Stomach smooth muscle (tissue), 2 donors: ENCODE measurements around the gene CENPF.
"Not testable (repeated sequence)": the region's sequence is repeated elsewhere in the genome, so short reads cannot be mapped to it uniquely, and the experiment has no call there.

Source experiments
- H3K27ac ChIP-seq: one replicate; pipeline ENCODE4 v1.7.0; 2013; ENCODE audit warnings: mild to moderate bottlenecking, low read length, inconsistent platforms
- H3K27me3 ChIP-seq, 2 donors: one replicate each; pipeline ENCODE4 v1.7.0; 2013; ENCODE audit warnings: low read length in 2 of 2; ENCODE audit not compliant: insufficient read depth in 2 of 2, control insufficient read depth in 1 of 2
- H3K36me3 ChIP-seq, 2 donors: one replicate each; pipeline ENCODE4 v1.7.0; 2013; ENCODE audit warnings: low read length in 2 of 2; ENCODE audit not compliant: control insufficient read depth in 2 of 2, insufficient read depth in 2 of 2
- H3K4me1 ChIP-seq: one replicate; pipeline ENCODE4 v1.7.0; 2013; ENCODE audit warnings: low read length; ENCODE audit not compliant: control insufficient read depth, insufficient read depth
- H3K4me3 ChIP-seq, 2 donors: one replicate each; pipeline ENCODE4 v1.7.0; 2013; ENCODE audit warnings: low read length in 2 of 2
- H3K9ac ChIP-seq, 2 donors: one replicate each; pipeline ENCODE4 v1.7.0; 2013; ENCODE audit warnings: low read length in 2 of 2, mild to moderate bottlenecking in 1 of 2
- H3K9me3 ChIP-seq, 2 donors: one replicate each; pipeline ENCODE4 v1.7.0; 2013; ENCODE audit warnings: low read length in 2 of 2; ENCODE audit not compliant: control insufficient read depth in 2 of 2
- donor health status: healthy.
- donor health status: Pancreatic carcinoma.

Gene CENPF

DNA sequence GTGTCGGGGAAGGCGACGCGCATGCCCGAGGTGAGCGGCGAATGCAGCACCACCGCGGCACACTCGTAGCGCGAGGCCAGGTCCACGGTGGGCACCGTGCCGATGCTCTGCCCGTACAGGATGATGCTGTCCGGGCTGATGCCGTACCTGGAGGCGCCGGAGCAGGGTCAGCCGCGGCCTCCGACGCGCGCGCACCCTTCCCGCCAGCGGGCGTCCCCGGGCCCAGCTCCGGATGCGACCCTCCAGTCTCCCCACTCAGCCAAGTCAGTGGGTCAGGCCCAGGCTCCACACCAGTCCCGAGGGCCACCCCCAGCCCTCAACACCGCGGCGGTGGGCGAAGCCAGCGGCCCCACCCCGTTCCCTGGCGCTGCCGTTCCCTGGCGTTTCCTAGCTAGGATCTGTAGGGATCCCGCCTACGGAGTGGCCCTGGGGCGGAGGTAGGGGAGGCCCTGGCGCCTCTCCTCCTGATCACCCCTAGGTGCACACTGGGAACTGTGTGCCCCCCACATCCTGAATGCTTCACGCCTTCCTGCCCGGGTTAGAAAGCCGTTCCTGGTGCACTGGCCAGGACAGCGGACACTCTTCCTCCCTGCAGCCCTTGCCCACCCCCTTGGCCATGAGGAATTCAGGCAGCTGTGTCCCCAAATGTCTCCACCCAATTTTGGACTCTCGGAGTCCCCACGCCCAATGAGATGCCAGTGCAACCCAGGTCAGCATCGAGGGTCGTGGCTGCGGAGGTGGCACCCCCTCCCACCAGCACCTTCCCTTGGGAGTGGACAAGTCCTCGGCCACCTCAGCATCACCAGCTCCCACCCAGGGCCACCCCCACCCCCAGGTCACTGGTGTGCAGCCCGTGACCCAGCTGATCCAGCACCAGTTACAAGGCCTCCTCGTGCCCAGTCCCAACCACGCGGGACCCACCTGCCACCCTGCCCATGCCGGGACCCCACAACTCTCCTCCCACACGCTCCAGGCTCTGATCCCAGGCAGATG lies 3.2 kb downstream of the CENPF start:
- H3K27ac ChIP-seq, H3K36me3 ChIP-seq, H3K9me3 ChIP-seq, H3K27me3 ChIP-seq, H3K4me1 ChIP-seq, H3K4me3 ChIP-seq, H3K9ac ChIP-seq: not testable (repeated sequence)

DNA sequence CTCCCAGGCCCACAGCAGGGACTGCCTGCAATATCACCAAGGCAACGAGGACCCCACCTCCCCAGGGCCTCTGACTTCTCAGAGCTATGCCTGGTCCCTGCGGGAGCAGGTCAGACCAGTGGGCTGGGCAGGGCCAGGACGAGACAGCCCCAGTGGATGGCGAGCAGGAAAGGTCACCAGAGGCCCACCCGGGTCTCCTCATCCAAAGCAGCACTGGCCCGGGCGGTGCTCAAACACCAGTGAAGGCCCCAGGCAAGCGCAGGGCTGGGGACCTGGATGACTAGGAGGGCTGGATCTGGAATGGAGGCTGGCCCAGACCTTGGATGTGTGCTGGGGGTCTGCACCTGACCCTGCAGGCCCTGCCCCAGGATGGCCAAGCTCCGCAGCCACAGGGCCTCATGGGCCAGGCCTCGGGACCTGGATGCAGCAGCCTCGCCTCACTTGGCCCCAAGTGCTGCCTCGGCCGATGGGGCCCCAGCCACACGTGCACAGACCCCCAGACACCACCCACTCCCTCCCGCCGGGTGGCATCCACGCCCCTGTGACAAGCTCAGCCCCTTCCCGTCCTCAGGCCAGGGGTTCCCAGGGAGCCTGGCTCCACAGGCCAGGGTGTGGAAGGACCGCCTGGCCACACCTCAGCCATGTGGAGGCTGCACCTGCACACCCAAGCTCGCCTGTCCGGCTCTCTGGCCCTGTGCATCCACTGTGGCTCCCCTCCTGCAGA lies 4.7 kb downstream of the CENPF start:
- not testable (repeated sequence) for H3K4me1 ChIP-seq, H3K4me3 ChIP-seq, H3K27me3 ChIP-seq, H3K36me3 ChIP-seq, H3K27ac ChIP-seq, H3K9me3 ChIP-seq, H3K9ac ChIP-seq

DNA sequence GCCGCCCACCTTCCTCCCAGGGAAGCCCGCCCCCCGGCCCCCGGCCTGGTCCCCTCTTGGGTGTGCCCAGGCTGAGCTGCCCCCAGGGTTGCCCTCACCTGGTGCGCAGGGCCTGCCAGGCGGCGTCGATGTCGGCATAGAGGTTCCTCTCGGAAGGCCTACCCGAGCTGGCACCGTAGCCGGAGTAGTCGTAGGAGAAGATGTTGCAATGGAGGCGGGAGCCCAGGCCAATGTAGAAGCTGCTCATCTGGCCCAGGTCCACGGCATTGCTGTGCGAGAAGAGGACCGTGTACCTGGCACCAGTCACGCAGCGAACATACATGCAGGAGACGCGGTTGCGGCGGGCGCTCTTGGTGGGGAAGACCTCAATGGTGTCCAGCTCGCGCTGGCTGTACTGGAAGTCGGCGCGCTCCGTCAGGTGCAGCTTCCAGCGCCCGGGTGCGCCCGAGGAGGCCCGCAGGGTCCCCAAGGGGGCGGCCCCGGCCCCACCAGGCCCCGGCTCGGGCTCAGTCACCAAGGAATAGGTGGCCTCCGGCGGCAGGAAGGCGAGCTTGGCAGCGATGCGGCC lies 5.3 kb downstream of the CENPF start:
- not testable (repeated sequence) for H3K4me3 ChIP-seq, H3K9me3 ChIP-seq, H3K9ac ChIP-seq, H3K4me1 ChIP-seq, H3K27me3 ChIP-seq, H3K36me3 ChIP-seq, H3K27ac ChIP-seq

DNA sequence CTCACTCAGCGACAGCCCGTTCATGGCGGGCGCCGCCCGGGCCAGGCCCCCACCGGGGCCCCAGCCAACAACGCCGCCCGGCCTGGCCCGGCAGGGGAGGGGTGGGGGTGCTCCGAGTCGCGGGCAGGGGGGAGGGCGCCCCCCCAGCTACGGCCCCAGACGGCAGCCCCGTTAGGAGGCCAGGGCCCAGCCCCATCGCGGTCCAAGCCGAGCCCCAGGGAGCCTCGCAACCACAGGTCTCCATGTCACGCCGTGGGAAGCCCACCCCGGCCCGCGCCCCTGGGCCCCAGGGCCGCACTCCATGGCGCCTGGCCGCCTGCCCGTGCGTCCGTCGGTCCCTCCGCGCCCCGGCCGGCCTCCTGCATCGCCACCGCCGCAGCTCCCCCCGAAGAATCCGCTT lies 5.8 kb downstream of the CENPF start:
- not testable (repeated sequence) for H3K9ac ChIP-seq, H3K4me1 ChIP-seq, H3K9me3 ChIP-seq, H3K27me3 ChIP-seq, H3K4me3 ChIP-seq, H3K36me3 ChIP-seq, H3K27ac ChIP-seq

DNA sequence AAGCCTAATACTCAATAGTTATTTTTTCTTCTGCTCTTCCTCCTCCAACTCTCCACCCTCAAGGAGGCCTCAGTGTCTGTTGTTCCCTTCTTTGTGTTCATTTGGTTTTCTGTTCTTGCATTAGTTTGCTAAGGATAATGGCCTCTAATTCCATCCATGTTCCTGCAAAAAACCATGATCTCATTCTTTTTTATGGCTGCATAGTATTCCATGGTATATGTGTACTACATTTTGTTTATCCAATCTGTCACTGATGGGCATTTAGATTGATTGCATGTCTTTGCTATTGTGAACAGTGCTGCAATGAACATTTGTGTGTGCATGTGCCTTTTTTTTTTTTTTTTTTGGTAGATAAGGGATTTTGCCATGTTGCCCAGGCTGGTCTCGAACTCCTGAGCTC lies 6.7 kb downstream of the CENPF start:
- no peaks in the 10 kb centered on the region for H3K27me3 ChIP-seq
- no peak overlapping the region for H3K9ac ChIP-seq
- no peak overlapping the region for H3K27ac ChIP-seq
- H3K4me3 ChIP-seq: no peak overlapping the region
- no peaks in the 10 kb centered on the region for H3K9me3 ChIP-seq
- H3K36me3 ChIP-seq: no peaks in the 10 kb centered on the region
- no peaks in the 10 kb centered on the region for H3K4me1 ChIP-seq

DNA sequence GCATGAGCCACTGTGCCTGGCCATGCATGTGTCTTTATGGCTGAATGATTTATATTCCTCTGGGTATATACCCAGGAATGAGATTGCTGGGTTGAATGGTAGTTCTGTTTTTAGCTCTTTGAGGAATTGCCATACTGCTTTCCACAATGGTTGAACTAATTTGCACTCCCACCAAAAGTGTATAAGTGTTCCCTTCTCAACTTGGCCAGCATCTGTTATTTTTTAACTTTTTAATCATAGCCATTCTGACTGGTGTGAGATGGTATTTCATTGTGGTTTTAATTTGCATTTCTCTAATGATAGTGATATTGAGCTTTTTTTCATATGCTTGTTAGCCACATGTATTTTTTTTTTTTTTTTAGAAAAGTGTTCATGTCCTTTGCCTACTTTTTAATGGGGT lies 7.1 kb downstream of the CENPF start:
- not testable (repeated sequence) for H3K36me3 ChIP-seq, H3K9me3 ChIP-seq, H3K27ac ChIP-seq, H3K9ac ChIP-seq, H3K4me1 ChIP-seq, H3K27me3 ChIP-seq, H3K4me3 ChIP-seq

DNA sequence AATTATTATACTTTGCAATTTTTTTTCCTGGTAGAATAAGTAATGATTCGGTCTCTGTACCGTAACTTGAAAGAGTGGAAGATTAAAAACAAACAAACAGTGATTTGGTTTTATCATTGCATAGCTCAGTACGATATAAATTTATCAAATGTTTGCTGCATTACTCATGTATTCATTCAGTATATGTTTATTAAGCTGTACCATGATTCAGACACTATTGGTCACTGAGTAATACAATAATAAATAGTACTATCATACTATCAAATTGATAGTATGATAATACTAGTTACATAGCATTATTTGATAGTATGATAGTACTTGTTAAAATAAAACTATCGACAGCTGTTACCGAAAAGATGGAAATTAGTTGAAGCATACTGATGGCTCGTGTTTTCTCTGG lies 12.1 kb downstream of the CENPF start:
- H3K9me3 ChIP-seq: no peaks in the 10 kb centered on the region
- H3K27me3 ChIP-seq: no peaks in the 10 kb centered on the region
- no peak overlapping the region for H3K4me3 ChIP-seq
- no peaks in the 10 kb centered on the region for H3K36me3 ChIP-seq
- no peaks in the 10 kb centered on the region for H3K4me1 ChIP-seq
- no peak overlapping the region for H3K27ac ChIP-seq
- no peak overlapping the region for H3K9ac ChIP-seq

DNA sequence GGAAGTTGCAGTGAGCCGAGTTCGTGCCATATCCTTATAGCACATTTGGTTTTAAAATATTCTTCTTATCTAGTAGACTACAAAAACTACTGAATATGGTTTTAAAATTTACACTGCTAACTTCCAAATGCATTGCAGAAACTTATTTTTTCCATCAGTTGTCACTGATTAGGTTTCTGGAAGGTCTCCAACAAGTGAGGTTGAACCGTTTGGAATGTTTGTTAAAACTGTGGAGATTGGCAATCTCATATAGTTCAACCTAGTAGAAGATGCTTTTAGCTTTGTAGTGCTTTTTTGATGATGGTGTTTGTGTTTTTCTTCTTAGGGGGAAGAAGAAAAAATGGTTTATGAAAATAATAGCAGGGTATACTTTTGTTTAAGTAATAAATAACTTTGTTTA lies 12.9 kb downstream of the CENPF start:
- Histone ChIP-seq H3K9ac (no peak overlapping the region), H3K4me1 (no peaks in the 10 kb centered on the region), H3K27me3 (no peaks in the 10 kb centered on the region), H3K9me3 (no peaks in the 10 kb centered on the region), H3K27ac (no peak overlapping the region), H3K36me3 (no peaks in the 10 kb centered on the region), H3K4me3 (no peak overlapping the region)

DNA sequence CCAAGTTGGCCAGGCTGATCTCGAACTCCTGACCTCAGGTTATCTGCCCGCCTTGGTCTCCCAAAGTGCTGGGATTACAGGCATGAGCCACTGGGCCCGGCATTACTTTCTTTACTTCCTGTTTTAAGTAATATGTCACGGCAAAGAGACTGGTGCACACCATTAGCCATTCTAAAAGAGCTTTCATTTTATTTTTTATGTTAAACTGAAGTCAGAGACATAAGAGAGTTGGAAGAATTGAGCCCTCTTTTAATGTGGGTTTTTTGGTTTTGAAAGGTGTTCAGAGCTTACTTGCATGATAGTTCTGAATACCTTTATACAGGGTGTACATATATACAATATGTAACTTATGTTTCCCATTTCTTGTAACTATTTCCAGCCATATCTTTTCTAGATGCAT lies 14.3 kb downstream of the CENPF start:
- Histone ChIP-seq H3K4me3 (no peak overlapping the region), H3K36me3 (no peaks in the 10 kb centered on the region), H3K9me3 (no peaks in the 10 kb centered on the region), H3K27ac (no peak overlapping the region), H3K27me3 (no peaks in the 10 kb centered on the region), H3K9ac (no peak overlapping the region), H3K4me1 (no peaks in the 10 kb centered on the region)

DNA sequence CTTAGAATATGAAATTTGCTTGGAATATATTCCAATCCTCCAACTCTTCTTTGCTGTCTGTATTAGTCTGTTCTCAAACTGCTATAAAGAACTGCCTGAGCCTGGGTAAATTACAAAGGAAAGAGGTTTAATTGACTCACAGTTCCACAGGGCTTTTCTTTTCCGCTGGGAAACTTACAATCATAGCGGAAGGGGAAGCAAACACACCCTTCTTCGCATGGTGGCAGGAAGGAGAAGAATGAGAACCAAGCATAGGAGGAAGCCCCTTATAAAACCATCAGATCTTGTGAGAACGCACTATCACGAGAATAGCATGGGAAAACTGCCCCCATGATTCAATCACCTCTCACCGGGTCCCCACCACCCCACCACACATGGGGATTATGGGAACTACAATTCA lies 14.8 kb downstream of the CENPF start:
- Histone ChIP-seq H3K4me3 (no peak overlapping the region), H3K27ac (no peak overlapping the region), H3K27me3 (no peaks in the 10 kb centered on the region), H3K36me3 (no peaks in the 10 kb centered on the region), H3K9me3 (no peaks in the 10 kb centered on the region), H3K9ac (no peak overlapping the region), H3K4me1 (no peaks in the 10 kb centered on the region)

DNA sequence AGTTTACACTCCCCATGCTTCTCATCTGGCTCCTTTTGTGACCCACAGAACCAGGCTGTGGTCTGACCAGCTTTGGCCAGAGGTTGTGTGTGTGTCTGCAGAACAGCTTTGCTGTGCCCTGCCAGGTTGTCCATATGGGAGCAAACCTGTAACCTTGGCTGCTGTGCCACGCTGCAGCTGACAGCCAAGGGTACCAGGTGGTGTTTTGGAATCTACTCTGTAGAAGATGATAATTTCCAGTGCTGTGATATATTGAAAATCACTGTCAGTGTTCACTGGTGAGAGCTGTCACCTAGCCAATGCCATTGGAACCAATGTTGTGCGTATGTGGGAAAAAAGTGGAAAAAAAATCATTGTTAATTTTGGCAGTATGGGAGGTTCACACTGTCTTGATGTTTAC lies 18.2 kb downstream of the CENPF start:
- no peak overlapping the region for H3K9ac ChIP-seq

More for the DNA sequence above, 18.2 kb downstream of the CENPF start:
- H3K27ac ChIP-seq: no peak overlapping the region
- no peaks in the 10 kb centered on the region for H3K27me3 ChIP-seq
- no peaks in the 10 kb centered on the region for H3K9me3 ChIP-seq
- H3K36me3 ChIP-seq: no peaks in the 10 kb centered on the region
- H3K4me3 ChIP-seq: no peak overlapping the region
- no peaks in the 10 kb centered on the region for H3K4me1 ChIP-seq
